ENCODE results near the gene KRT74. TPM values are rescaled to one million over a fixed set of nuclear protein-coding genes. Genes with fewer than 3 reads are reported as not detected.

KRT74 gene
- total and polyA plus RNA-seq, 10 of the 15 experiments (the other 5 are each of a cell fraction or from before 2014, with no cell fraction given): not detected

- TF ChIP-seq, protein P1, sequence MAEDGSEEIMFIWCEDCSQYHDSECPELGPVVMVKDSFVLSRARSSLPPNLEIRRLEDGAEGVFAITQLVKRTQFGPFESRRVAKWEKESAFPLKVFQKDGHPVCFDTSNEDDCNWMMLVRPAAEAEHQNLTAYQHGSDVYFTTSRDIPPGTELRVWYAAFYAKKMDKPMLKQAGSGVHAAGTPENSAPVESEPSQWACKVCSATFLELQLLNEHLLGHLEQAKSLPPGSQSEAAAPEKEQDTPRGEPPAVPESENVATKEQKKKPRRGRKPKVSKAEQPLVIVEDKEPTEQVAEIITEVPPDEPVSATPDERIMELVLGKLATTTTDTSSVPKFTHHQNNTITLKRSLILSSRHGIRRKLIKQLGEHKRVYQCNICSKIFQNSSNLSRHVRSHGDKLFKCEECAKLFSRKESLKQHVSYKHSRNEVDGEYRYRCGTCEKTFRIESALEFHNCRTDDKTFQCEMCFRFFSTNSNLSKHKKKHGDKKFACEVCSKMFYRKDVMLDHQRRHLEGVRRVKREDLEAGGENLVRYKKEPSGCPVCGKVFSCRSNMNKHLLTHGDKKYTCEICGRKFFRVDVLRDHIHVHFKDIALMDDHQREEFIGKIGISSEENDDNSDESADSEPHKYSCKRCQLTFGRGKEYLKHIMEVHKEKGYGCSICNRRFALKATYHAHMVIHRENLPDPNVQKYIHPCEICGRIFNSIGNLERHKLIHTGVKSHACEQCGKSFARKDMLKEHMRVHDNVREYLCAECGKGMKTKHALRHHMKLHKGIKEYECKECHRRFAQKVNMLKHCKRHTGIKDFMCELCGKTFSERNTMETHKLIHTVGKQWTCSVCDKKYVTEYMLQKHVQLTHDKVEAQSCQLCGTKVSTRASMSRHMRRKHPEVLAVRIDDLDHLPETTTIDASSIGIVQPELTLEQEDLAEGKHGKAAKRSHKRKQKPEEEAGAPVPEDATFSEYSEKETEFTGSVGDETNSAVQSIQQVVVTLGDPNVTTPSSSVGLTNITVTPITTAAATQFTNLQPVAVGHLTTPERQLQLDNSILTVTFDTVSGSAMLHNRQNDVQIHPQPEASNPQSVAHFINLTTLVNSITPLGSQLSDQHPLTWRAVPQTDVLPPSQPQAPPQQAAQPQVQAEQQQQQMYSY (CRISPR knock-in tag; IDR thresholded peaks at IDR 0.05): no peak
Observed at GRCh38 chr12:52527121-52527800, 46.4 kb downstream of the KRT74 start (continued).

- ATAC-seq (no peak), DNase-seq (ENCODE audit: low read depth, low spot score) (no peak), FAIRE-seq (no peak)
- Histone ChIP-seq H3K9me3 (replicated peaks; ENCODE audit: control insufficient read depth, insufficient read depth, low read length) (no peaks in the 10 kb centered on the region), H3K4me1 (ENCODE audit: control insufficient read depth, insufficient read depth, low read length) (no peaks in the 10 kb centered on the region), H3K4me2 (ENCODE audit: control insufficient read depth, insufficient read depth) (no peak overlapping the region), H4K20me1 (ENCODE audit: control insufficient read depth, insufficient read depth) (no peaks in the 10 kb centered on the region), H3K27ac (ENCODE audit: control insufficient read depth, insufficient read depth) (no peak overlapping the region), H3K36me3 (ENCODE audit: control insufficient read depth in 2 of 2, insufficient read depth in 2 of 2, low read length in 1 of 2) (no peaks in the 10 kb centered on the region), H3K9ac (ENCODE audit: control insufficient read depth, insufficient read depth, low read length) (no peak overlapping the region), H3K4me3 (no peak overlapping the region), H3K27me3 (replicated peaks in 1 of 2; ENCODE audit: control insufficient read depth in 2 of 2, insufficient read depth in 2 of 2, low read length in 1 of 2) (peaks cover 0 to 11% of the 10 kb centered on the region in 2 experiments; a peak in 3 of 4 replicates), H2AFZ (ENCODE audit: control insufficient read depth, low read depth, low read length) (no peak overlapping the region), H3K79me2 (ENCODE audit: control insufficient read depth, insufficient read depth, low read length) (no peaks in the 10 kb centered on the region)
- no TSS peak for BruUV-seq (replicated peaks)
- ChIA-PET RAD21 (ENCODE audit: unreplicated experiment) (no interaction called here), POLR2A (no interaction called here), CTCF (no interaction called here), SMC1A (ENCODE audit: uncharacterized antibody, unreplicated experiment) (no interaction called here)
- WGBS (ENCODE audit: insufficient coverage, insufficient replicate concordance, low lambda C conversion rate, missing lambda C conversion rate): 52% methylated on average over 8 of the region's 8 CpGs
- intact Hi-C loops (cut with micrococcal nuclease; ENCODE audit: unreplicated experiment): no loop called here
- in situ Hi-C loops (cut with MboI): no loop called here
- TF ChIP-seq TCF7 (IDR thresholded peaks at IDR 0.05; ENCODE audit: borderline replicate concordance) (no peak), IKZF2 (IDR thresholded peaks at IDR 0.05) (no peak), ZBED1 (IDR thresholded peaks at IDR 0.05; ENCODE audit: borderline replicate concordance) (no peak), BHLHE40 (IDR thresholded peaks at IDR 0.05; ENCODE audit: borderline replicate concordance in 1 of 2, low read depth in 2 of 2, low read length in 1 of 2) (no peak), RUNX3 (IDR thresholded peaks at IDR 0.05; ENCODE audit: low read length) (no peak), POLR2AphosphoS5 (IDR thresholded peaks at IDR 0.05; ENCODE audit: low read length) (no peak), ZBTB40 (IDR thresholded peaks at IDR 0.05; ENCODE audit: borderline replicate concordance) (no peak), ZNF384 (IDR thresholded peaks at IDR 0.05; ENCODE audit: borderline replicate concordance, low read depth, low read length) (no peak), SPI1 (IDR thresholded peaks at IDR 0.05; ENCODE audit: borderline replicate concordance, insufficient read depth, low read depth, low read length) (no peak), RFX5 (IDR thresholded peaks at IDR 0.05; ENCODE audit: low read depth, low read length) (no peak), SUPT20H (IDR thresholded peaks at IDR 0.05; ENCODE audit: borderline replicate concordance, control insufficient read depth, low read depth, low read length) (no peak), SRF (IDR thresholded peaks at IDR 0.05; ENCODE audit: low read depth in 2 of 2, low read length in 2 of 2) (no peak), CBX5 (IDR thresholded peaks at IDR 0.05; ENCODE audit: low read depth) (no peak), CREM (IDR thresholded peaks at IDR 0.05; ENCODE audit: low read depth) (no peak), STAT1 (conservative IDR thresholded peaks at IDR 0.05) (no peak)
Observed at GRCh38 chr12:52526511-52526951, 47.1 kb downstream of the KRT74 start.
